ENCODE data around the gene CEP250.

The CEP250 gene

DNA sequence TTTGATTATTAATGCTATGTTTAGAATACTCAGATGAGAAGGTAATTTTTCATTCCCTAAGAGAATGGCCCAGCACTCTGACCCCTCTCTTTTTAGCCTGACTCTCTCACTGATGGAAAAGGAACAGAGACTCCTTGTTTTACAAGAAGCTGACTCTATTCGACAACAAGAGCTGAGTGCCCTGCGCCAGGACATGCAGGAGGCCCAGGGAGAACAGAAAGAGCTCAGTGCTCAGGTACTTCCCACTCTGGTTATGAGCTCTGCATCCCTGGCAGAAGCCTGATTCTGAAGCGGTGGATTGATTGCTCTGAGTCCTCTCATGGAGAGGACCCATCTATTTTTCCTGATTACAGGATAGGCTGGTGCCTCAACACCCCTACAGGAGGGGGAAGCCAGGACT is 41.1 kb downstream of the CEP250 start:
- TF ChIP-seq TAF1 (IDR thresholded peaks at IDR 0.05; ENCODE audit: borderline replicate concordance, insufficient read depth, low read length) (no peak), FOXP2 (optimal IDR thresholded peaks at IDR 0.05; ENCODE audit: borderline replicate concordance, extremely low read depth, extremely low read length, insufficient read depth) (no peak), SIN3A (IDR thresholded peaks at IDR 0.05; ENCODE audit: borderline replicate concordance, insufficient read depth, low read length) (no peak), POLR2AphosphoS5 (IDR thresholded peaks at IDR 0.05; ENCODE audit: low read depth, low read length) (no peak)
- TF ChIP-seq, protein P1, sequence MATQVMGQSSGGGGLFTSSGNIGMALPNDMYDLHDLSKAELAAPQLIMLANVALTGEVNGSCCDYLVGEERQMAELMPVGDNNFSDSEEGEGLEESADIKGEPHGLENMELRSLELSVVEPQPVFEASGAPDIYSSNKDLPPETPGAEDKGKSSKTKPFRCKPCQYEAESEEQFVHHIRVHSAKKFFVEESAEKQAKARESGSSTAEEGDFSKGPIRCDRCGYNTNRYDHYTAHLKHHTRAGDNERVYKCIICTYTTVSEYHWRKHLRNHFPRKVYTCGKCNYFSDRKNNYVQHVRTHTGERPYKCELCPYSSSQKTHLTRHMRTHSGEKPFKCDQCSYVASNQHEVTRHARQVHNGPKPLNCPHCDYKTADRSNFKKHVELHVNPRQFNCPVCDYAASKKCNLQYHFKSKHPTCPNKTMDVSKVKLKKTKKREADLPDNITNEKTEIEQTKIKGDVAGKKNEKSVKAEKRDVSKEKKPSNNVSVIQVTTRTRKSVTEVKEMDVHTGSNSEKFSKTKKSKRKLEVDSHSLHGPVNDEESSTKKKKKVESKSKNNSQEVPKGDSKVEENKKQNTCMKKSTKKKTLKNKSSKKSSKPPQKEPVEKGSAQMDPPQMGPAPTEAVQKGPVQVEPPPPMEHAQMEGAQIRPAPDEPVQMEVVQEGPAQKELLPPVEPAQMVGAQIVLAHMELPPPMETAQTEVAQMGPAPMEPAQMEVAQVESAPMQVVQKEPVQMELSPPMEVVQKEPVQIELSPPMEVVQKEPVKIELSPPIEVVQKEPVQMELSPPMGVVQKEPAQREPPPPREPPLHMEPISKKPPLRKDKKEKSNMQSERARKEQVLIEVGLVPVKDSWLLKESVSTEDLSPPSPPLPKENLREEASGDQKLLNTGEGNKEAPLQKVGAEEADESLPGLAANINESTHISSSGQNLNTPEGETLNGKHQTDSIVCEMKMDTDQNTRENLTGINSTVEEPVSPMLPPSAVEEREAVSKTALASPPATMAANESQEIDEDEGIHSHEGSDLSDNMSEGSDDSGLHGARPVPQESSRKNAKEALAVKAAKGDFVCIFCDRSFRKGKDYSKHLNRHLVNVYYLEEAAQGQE (IDR thresholded peaks at IDR 0.05; ENCODE audit: insufficient read depth in 1 of 2, low read depth in 2 of 2, low read length in 2 of 2): no peak

DNA sequence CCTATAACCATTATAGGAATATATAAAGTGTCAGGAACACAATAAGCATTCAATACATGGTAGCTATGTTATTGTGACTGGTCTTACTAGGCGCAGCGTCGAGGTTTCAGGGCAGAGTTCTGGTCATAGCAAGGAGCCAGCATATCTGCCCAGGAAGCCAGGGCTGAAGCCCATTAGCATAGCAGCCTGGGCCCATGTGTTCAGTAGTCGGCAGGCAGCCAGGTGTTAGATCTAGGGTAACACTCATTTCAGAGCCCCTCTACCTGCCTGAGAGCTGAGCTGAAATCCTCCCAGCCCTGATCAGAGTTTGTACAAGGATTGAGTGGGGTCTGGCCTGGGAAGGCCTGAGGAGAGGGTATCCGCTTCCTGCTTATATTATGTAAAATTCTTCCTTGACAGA is 41.9 kb downstream of the CEP250 start:
- no peak for TF ChIP-seq FOXP2 (optimal IDR thresholded peaks at IDR 0.05; ENCODE audit: borderline replicate concordance, extremely low read depth, extremely low read length, insufficient read depth)
- TF ChIP-seq POLR2AphosphoS5 (IDR thresholded peaks at IDR 0.05; ENCODE audit: low read depth, low read length): no peak
- TF ChIP-seq TAF1 (IDR thresholded peaks at IDR 0.05; ENCODE audit: borderline replicate concordance, insufficient read depth, low read length): no peak
- no peak for TF ChIP-seq SIN3A (IDR thresholded peaks at IDR 0.05; ENCODE audit: borderline replicate concordance, insufficient read depth, low read length)
- TF ChIP-seq, protein P1 (IDR thresholded peaks at IDR 0.05; ENCODE audit: insufficient read depth in 1 of 2, low read depth in 2 of 2, low read length in 2 of 2): no peak

DNA sequence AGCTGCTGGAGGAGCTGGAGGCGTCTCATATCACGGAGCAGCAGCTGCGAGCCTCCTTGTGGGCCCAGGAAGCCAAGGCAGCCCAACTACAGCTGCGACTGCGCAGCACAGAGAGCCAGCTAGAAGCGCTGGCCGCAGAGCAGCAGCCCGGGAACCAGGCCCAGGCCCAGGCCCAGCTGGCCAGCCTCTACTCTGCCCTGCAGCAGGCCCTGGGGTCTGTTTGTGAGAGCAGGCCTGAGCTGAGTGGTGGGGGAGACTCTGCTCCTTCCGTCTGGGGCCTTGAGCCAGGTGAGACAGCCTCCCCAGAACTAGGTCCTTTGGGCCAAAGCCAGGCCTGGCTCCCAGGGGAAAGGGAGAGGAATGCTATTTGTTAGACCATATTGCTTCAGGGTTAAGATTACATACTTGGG is 42.4 kb downstream of the CEP250 start:
- TF ChIP-seq TAF1 (IDR thresholded peaks at IDR 0.05; ENCODE audit: borderline replicate concordance, insufficient read depth, low read length): no peak
- no peak for TF ChIP-seq SIN3A (IDR thresholded peaks at IDR 0.05; ENCODE audit: borderline replicate concordance, insufficient read depth, low read length)
- TF ChIP-seq, protein P1 (IDR thresholded peaks at IDR 0.05; ENCODE audit: insufficient read depth in 1 of 2, low read depth in 2 of 2, low read length in 2 of 2): no peak
- no peak for TF ChIP-seq POLR2AphosphoS5 (IDR thresholded peaks at IDR 0.05; ENCODE audit: low read depth, low read length)
- TF ChIP-seq FOXP2 (optimal IDR thresholded peaks at IDR 0.05; ENCODE audit: borderline replicate concordance, extremely low read depth, extremely low read length, insufficient read depth): no peak

DNA sequence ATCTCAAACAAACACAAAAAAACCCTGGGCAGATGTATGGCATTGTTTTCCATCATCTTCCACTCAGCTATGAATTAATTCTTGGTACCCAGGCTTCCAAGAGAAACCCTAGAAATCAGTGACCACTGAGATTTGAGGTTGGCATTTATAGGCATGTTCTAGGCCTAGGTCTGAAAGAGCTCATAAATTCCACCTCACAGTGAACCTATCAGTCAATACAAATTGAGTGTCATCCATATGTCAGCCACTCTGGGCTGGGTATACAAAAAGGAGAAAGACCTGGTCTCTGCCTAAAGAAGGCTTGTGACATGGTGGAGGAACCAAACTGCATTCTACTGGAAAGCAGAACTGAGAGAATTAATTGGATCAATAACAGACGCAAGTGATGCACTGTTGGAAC is 43.9 kb downstream of the CEP250 start:
- no peak for TF ChIP-seq SIN3A (IDR thresholded peaks at IDR 0.05; ENCODE audit: borderline replicate concordance, insufficient read depth, low read length)
- no peak for TF ChIP-seq TAF1 (IDR thresholded peaks at IDR 0.05; ENCODE audit: borderline replicate concordance, insufficient read depth, low read length)
- no peak for TF ChIP-seq FOXP2 (optimal IDR thresholded peaks at IDR 0.05; ENCODE audit: borderline replicate concordance, extremely low read depth, extremely low read length, insufficient read depth)
- TF ChIP-seq POLR2AphosphoS5 (IDR thresholded peaks at IDR 0.05; ENCODE audit: low read depth, low read length): no peak
- TF ChIP-seq, protein P1 (IDR thresholded peaks at IDR 0.05; ENCODE audit: insufficient read depth in 1 of 2, low read depth in 2 of 2, low read length in 2 of 2): no peak

DNA sequence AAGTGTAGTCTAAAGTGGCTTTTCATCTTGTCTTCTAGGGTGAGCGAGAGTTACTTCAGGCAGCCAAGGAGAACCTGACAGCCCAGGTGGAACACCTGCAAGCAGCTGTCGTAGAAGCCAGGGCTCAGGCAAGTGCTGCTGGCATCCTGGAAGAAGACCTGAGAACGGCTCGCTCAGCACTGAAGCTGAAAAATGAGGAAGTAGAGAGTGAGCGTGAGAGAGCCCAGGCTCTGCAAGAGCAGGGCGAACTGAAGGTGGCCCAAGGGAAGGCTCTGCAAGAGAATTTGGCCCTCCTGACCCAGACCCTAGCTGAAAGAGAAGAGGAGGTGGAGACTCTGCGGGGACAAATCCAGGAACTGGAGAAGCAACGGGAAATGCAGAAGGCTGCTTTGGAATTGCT is 47.0 kb downstream of the CEP250 start:
- TF ChIP-seq FOXP2 (optimal IDR thresholded peaks at IDR 0.05; ENCODE audit: borderline replicate concordance, extremely low read depth, extremely low read length, insufficient read depth) (no peak), POLR2AphosphoS5 (IDR thresholded peaks at IDR 0.05; ENCODE audit: low read depth, low read length) (no peak), TAF1 (IDR thresholded peaks at IDR 0.05; ENCODE audit: borderline replicate concordance, insufficient read depth, low read length) (no peak), SIN3A (IDR thresholded peaks at IDR 0.05; ENCODE audit: borderline replicate concordance, insufficient read depth, low read length) (no peak)
- TF ChIP-seq, protein P1 (IDR thresholded peaks at IDR 0.05; ENCODE audit: insufficient read depth in 1 of 2, low read depth in 2 of 2, low read length in 2 of 2): no peak
